NCI-H345 (cell line): ENCODE results near the gene UNC13A.

Source experiments
- DNase-seq: peaks from one replicate; lab custom pipeline; 2025; lab: John Stamatoyannopoulos, UW

Gene UNC13A

DNA sequence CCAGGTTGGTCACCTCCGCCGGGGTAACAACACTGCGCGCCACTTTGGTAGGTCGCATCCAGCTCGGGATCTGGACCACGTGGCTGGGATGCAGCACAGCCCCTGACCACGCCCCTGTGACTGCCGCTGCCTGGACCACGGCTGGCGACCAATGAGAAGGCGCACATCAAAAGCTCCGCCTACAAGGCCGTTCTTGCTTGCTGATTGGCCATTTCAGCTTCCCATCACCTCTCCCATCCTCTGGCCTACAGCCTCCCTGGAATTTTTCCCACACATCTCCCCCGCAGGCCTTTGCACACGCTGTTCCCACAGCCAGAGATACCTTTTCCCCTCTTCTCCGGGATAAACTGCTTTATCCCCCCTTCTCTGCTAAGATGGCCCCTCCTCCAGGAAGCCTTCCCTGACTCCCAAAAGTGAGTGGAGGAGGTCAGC lies 18.6 kb upstream of the UNC13A start:
- no peak for DNase-seq

DNA sequence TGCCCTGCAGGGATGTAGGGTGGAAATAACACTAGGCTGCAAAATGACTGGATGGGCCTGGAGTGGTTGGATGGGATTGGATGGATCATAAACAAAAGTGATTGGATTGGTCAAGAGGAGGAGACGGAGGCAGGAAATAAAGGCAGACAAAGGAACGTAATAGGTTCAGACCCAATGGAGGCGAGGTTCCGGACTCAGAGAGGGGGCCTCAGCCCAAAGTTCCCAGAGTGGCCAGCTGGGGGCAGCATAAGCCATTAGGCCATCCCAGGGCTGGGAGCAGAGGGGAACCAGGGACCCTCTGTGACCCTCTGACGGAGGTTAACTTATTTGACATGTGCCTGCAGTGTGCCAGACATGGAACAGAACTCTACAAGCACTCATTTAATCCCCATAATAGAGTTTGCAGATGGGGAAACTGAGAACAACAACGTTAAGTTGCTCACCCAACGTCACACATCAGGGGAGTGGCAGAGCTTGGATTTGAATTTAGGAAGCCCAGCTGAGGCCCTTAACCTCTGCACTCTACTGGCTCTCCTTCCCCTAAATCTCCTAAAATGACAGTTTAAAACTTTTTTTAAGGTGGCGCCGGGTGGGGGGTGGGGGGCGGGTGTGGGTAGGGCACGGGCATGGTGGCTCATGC lies 15.8 kb upstream of the UNC13A start:
- peak; percentile 4 for DNase-seq

DNA sequence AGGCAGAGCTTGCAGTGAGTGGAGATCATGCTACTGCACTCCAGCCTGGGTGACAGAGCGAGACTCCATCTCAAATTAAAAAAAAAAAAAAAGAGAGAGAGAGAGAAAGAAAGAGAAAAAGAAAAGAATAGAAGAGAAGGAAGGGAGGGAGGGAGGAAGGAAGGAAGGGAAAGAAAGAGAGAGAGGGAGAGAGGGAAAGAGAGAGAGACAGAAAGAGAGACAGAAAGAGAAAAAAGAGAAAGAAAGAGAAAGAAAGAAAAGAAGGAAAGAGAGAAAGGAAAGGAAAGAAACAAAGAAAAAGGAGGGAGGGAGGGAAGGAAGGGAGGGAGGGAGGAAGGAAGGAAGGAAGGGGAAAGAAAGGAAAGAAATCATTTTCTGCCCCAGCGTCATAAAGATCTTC lies 7.0 kb upstream of the UNC13A start:
- DNase-seq = no peak

DNA sequence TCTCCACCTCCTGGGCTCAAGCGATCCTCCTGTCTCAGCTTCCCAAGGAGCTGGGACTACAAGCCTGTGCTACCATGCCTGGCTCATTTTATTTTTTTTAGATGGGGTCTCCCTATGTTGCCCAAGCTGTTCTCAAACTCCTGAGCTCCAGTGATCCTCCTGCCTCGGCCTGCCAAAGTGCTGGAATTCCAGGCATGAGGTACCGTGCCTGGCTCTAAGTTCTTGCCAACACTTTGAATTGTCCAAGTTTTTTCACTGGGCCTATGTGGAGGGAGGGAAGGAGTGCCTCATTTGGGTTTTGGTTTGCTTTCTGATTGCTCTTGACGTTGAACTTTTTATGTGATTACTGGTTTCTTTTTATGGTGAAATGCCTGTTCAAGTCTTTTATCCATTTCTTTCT lies 4.4 kb upstream of the UNC13A start:
- no peak for DNase-seq

DNA sequence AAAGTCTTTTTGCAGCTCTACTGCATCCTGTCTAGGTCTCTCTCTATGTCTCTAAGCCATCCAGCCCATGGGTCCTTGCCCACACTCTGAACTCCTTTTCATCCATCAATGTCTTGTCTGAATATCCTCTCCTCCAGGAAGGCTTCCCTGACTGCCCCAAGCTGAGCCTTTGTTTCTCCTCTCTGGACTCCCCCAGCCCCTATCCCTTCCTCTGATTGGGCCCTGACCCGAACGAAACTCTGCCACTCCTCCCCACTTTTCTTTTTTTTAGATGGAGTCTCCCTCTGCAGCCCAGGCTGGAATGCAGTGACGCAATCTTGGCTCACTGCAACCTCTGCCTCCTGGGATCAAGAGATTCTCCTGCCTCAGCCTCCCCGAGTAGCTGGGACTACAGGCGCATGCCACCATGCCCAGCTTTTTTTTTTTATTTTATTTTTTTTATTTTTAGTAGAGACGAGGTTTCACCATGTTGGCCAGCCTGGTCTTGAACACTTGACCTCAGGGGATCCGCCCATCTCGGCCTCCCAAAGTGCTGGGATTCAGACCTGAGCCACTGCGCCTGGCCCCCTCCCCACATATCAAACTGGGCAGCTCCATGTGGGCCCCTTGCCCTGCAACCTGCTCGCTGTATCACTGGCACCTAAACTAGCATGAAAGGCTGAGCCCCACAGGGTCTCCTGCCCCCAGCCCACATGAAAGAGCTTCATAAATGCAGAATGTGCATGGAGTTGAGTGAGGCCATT lies 870 bp upstream of the UNC13A start:
- no peak for DNase-seq

DNA sequence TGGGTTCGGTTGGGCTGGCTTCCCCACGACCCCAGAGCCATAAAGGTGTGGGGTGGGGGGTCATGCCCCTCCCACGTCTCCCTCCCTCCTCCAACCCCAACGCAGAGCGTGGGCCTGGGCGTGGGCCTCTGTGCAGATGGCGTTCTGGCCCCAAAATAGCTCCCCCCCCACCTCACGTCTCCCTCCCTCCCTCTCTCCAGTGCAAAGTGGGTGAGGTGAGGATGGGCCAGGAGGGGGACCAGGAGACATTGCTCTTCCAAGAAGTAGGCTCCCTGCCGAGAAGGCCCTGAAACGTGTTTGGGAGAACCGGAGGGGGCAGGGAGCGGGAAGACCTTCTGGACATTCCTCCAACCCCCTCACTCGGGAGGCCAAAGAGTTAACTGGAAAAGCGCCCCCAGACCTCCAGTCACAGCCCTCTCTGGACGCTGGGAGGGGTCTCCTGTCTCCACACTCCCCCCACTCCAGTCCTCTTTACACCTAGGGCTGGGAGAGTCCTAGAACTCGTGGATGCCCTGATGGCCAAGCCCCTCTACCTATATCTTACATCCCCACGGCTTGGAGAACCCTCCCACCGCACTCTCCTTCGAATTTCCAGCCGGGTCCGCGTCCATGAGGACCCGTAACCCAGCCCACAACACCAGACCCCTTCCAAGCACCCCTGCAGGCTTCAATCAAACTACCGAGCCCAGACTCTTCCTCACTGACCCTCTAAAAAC lies 855 bp downstream of the UNC13A start:
- DNase-seq = no peak

DNA sequence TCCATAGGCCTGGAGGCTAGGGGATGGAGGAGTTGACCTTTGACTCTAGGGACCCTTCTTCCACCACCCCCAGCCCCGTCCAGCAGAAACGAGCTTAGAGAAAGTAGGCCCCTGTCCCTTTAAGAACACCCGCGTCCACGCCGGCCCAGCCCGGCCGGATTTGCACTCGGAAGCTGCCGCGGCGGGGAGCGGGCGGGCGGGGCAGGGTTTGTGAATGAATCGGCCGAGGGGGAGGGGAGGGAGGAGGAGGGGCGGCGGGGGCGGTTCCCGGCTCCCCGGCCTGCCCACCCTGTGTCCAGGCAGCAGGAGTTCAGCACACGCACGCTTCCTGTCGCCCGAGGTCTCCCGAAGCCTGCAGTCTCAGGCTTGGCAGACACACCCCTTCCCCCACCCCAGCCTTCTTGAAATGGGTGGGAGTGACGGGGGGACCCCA lies 1.5 kb downstream of the UNC13A start:
- peak; percentile 57 for DNase-seq

DNA sequence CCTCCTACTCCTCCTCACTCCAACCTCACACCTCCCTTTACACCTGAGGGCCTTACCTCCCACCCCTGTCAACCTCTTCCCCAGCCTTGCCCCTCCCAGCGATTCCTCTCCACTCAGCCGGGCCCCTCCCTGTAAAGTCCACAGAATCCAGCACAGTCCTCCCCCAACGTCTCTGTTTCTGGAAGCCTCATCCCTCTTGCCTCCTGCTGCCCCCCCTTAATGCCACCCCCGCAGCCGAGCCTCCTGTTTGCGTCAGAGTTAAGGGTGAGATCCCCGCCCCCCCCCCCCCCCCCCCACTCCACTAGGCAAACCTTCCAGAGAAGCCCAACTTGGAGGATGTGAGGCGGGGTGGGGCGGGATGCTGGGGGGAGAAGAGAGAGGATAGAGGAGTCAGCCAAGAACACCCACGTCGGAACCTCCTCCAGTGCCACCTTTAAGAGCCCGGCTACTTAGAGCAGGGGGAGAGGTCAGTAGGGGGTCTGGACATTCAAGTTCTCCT lies 2.1 kb downstream of the UNC13A start:
- DNase-seq = no peak

DNA sequence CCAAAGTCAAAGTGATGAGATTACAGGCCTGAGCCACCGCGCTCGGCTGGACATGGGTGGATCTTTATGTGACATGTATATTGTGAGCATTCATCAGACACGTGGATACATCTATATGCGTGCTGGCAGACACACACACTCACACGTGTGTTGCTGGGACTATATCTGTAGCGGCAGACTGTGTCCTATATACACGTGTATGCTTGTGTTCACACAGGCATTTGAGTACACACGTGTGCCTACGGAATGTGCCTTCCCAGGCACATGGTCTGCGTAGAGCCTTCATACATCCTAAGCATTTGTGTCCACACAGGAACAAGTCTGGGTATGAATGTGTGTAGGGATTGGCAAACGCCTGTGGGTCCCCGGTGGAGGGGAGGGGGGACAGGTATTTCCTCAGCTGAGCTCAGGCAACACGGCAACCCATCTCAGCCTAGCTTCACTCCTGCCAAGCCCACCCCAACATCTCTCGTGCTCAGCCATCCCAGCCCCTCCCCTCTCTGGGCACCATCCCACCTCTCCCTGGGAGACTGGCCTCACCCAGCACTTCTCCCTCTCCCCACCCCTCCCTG lies 2.6 kb downstream of the UNC13A start:
- DNase-seq = no peak

DNA sequence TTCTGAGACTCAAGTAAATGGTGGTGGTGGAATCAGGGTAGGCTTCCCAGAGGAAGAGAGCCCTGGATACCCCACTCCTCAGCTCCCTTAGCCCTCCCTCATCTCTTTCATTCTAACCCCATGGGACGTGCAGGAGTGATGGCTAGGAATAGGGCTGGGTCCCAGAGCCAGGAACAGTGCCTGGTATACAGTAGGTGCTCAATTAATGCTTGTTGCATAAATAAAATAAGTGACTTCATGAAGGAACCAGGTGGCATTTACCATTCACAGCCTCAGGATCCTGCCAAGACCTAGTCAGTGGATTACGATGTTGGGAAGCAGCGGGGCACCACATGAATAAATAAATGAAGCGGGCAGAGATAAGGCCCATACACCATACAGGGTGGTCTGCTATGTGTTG lies 3.9 kb downstream of the UNC13A start:
- DNase-seq = no peak

DNA sequence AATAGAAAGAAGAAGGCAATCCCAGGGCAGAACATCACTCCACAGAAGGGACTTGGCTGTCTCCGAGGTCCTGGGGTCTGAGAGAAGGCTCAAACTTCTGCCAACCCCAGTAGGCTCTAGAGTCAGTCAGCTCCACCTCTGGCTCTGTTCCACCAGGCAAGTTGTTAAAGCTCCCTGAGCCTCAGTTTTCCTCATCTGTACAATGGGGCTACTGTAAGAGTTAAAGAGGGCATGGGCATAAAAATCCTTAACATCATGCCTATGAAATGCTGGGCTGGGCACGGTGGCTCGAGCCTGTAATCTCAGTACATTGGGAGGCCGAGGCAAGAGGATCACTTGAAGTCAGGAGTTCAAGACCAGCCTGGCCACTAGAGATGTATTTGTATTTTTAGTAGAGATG lies 5.1 kb downstream of the UNC13A start:
- no peak for DNase-seq

DNA sequence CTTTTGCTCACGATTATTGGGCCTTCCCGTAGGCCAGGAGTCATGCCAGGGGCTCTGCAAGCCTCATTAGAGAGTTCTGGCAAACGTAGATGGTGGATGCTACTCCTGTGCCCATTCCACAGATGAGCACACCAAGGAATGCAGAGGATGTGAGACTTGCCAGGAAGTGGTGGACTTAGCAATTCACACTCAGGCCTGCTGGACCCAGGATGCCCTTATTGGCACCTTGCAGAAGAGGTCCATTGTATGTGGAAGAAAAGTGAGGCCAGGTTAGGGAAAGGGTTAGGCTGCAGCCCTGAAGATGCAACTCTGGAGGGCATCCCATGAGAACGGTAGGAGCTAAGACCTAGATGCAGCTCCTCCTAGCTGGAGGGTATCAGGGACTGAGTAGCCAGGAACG lies 5.9 kb downstream of the UNC13A start:
- DNase-seq = no peak

DNA sequence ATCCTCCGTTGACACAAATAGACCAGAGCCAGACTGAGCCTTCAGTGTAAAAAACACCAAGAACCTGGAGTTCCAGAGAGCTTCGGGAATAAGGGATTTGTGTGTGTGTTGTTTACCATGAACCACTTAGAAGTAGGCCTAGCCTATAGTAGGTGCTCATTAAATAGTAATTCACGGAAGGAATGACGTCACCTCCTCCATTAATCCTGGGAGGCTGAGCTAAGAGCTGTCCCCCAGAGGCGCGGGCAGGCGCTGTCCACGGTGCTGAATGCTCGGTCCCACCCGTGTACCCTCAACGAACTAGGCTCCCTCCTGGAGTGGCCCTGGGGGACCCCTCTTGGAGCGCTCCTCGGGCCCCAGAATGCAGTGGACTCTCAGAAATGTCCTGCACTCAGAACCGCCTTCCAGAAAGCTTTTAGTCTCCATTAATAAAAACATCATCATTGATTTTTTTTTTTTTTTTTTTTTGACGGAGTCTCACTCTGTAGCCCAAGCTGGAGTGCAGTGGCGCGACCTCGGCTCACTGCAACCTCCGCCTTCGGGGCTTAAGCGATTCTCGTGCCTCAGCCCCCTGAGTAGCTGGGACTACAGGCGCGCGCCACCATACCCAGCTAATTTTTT lies 6.5 kb downstream of the UNC13A start:
- DNase-seq = no peak

DNA sequence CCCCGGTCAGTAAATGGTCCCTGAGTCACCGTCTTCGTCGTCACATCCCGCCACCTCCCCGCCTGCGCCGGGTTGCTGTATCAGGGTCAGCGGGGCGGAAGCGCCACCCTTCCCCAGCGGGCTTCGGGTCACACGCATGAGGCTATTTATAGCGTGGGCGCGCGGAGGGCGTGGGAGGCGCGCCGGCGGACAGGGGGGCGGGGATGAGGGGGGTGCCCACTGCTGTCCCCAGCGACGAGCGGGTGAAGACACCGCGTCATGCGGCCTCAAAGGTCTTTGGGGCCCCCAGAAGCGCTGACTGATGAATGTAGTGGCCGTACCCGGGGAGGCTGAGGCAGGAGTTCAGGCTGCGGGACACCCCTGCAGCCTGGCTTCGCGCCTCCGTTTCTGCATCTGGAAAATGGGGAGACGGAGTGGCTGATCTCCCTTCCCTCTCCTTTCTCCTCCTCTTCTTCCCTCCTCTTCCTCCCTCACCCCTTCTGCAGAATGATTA lies 7.9 kb downstream of the UNC13A start:
- DNase-seq = no peak

DNA sequence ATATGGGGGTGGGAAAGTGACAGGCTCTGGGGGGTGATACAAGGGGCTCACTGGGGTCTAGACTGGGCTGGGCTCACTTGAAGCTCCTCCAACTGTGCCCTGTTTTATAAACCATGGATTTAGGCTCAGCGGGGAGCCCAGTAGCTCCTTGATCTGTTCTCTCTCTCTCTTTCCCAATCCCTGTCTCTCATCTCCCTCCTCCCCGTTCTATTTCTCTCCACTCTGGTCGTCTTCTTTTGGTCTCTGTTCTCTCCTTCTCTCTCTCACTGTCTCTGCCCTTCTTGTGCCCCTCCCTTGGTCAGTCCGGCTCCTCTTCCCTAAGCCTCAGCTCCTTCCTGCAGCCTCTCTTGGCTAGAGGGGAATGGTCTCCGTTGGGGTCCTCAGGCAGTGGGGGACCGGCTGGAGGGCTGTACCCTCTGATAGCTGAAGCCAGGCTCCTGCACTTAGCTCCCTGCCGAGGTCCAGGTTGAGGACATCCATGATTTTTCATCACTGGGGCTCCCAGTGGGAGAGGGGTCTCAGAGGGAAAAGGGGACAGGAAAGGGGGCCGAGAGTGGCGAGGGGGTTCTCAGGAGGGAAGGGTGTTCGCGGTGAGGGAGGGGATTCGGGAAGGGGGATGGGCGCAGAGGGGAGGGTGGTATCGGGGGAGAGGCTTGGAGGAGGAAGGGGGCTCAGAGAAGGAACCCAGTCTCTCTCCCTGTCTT lies 8.5 kb downstream of the UNC13A start:
- DNase-seq = no peak

DNA sequence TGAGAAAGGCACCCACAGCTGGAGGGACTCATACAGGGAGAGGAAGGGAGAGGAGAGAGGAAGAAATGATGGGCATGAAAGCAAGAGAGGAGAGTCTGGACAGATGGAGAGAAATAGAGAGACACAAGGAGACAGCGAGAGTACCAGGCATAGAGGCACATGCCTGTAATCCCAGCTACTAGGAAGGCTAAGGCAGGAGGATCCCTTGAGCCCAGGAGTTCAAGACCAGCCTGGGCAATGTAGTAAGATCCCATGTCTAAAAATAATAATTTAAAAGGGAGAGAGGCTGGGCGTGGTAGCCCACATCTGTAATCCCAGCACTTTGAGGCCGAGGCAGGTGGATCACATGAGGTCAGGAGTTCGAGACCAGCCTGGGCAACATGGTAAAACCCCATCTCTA lies 9.3 kb downstream of the UNC13A start:
- no peak for DNase-seq

DNA sequence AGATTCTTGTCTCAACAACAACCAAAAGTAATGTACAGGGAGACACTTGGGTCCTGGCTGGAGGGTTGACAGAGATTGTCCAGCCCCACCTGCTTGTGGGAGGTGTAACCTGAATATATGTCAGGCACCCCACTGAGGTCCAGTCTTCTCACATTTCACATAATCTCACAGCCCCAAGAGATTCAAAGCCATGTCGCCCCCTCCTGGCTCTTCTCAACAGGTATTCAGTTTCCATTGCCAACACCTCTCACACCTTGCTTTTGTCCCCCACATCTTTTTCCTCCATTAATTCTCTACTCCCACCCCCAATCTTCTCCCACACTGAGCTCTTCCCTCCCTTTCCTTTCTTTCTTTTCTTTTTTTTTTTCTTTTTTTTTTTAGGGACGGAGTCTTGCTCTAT lies 11.2 kb downstream of the UNC13A start:
- no peak for DNase-seq

DNA sequence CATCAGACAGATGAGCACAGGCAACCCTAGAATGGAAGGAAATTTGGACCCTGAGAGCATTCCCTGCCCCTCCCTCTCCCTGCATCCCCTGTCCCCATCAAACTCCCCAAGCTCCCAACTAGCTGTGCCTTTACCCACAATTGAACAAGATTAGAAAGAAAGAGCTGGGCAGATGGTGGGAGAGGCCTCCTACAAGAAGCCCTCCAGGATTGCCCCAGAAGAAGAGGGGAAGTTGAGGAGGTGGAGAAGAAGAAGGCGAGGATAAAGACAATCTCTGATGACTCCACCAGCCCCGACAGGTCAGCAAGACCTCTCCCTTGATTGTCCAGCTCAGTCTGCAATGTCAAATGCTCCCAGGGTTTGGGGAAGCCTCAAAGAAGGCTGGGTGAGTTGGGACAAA lies 11.9 kb downstream of the UNC13A start:
- no peak for DNase-seq

DNA sequence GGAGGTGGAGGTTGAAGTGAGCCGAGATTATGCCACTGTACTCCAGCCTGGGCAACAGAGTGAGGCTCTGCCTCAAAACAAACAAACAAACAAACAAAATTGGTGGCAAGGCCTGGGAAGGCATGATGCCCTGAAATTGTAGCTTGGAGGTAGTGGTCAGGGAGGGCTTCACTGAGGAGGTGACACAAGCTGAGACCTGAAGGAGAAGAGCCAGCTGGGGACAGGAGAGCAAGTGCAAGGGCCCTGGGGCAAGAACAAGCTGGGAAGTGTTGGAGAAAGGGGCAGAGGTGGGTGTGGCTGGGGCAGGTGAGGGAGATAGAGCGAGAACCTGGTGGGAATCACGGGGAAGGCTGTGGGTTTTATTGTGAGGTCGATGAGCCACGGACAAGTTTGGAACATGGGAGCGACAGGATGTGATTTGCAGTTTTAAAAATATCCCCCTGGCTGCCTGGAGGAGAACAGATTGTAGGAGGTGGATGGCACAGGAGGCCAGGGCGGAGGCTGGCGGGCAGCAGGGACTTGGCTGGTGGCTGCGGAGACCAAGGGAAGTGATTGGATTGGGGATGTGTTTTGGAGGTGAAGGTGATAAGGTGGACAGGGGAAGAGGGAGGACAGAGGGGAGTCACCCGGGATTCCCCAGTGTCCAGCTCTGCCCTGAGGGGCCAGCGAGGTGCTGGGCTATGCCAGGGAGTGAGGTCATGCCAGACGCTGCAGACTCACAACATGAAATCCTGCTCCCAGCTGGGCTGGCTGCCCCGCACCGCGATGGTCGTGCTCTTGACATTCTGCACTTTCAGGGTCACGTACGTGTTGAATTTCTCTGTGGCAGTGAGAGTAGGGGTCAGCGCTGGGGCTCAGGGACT lies 14.0 kb downstream of the UNC13A start:
- DNase-seq = no peak

DNA sequence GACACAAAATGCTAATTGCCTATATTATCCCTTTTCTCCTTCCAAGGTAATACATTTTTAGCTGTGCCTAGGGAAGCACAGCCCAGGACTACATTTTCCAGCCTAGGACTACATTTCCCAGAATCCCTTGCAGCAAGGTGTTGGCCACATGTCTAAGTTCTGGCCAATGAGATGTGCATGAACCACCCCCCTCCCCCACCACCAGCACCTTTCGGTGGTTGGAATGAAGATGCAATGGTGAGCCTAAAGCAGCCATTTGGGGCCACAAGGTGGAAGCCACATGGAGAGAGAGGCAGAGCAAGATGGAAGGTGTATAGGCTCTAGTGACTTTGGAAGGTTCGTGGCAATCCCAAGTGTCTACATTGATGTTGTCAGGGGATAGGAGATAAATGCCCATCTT lies 16.2 kb downstream of the UNC13A start:
- DNase-seq = no peak
